Activated naive CD4-positive, alpha-beta T cell treated with anti-CD3 and anti-CD28 coated beads, Interleukin-2, amount 50 U/mL, for 24 hours (primary cell): ENCODE measurements around the gene SETX.
"Not testable (repeated sequence)": the region's sequence is repeated elsewhere in the genome, so short reads cannot be mapped to it uniquely, and the experiment has no call there.

Experiments
- H3K27ac Mint-ChIP-seq: one replicate; pipeline ENCODE4 v1.8.0; 2021; ENCODE audit warnings: mild to moderate bottlenecking, mixed read lengths
- H3K27me3 Mint-ChIP-seq: one replicate; pipeline ENCODE4 v1.8.0; 2021; ENCODE audit warnings: mixed read lengths
- H3K36me3 Mint-ChIP-seq: one replicate; pipeline ENCODE4 v1.8.0; 2021; ENCODE audit warnings: mixed read lengths
- H3K4me1 Mint-ChIP-seq: one replicate; pipeline ENCODE4 v1.8.0; 2021; ENCODE audit warnings: mixed read lengths
- H3K4me3 Mint-ChIP-seq: one replicate; pipeline ENCODE4 v1.8.0; 2021; ENCODE audit warnings: mild to moderate bottlenecking, mixed read lengths
- H3K9me3 Mint-ChIP-seq: one replicate; pipeline ENCODE4 v1.8.0; 2021; ENCODE audit warnings: mixed read lengths

The SETX gene, protein sequence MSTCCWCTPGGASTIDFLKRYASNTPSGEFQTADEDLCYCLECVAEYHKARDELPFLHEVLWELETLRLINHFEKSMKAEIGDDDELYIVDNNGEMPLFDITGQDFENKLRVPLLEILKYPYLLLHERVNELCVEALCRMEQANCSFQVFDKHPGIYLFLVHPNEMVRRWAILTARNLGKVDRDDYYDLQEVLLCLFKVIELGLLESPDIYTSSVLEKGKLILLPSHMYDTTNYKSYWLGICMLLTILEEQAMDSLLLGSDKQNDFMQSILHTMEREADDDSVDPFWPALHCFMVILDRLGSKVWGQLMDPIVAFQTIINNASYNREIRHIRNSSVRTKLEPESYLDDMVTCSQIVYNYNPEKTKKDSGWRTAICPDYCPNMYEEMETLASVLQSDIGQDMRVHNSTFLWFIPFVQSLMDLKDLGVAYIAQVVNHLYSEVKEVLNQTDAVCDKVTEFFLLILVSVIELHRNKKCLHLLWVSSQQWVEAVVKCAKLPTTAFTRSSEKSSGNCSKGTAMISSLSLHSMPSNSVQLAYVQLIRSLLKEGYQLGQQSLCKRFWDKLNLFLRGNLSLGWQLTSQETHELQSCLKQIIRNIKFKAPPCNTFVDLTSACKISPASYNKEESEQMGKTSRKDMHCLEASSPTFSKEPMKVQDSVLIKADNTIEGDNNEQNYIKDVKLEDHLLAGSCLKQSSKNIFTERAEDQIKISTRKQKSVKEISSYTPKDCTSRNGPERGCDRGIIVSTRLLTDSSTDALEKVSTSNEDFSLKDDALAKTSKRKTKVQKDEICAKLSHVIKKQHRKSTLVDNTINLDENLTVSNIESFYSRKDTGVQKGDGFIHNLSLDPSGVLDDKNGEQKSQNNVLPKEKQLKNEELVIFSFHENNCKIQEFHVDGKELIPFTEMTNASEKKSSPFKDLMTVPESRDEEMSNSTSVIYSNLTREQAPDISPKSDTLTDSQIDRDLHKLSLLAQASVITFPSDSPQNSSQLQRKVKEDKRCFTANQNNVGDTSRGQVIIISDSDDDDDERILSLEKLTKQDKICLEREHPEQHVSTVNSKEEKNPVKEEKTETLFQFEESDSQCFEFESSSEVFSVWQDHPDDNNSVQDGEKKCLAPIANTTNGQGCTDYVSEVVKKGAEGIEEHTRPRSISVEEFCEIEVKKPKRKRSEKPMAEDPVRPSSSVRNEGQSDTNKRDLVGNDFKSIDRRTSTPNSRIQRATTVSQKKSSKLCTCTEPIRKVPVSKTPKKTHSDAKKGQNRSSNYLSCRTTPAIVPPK (N-terminal part only)

DNA sequence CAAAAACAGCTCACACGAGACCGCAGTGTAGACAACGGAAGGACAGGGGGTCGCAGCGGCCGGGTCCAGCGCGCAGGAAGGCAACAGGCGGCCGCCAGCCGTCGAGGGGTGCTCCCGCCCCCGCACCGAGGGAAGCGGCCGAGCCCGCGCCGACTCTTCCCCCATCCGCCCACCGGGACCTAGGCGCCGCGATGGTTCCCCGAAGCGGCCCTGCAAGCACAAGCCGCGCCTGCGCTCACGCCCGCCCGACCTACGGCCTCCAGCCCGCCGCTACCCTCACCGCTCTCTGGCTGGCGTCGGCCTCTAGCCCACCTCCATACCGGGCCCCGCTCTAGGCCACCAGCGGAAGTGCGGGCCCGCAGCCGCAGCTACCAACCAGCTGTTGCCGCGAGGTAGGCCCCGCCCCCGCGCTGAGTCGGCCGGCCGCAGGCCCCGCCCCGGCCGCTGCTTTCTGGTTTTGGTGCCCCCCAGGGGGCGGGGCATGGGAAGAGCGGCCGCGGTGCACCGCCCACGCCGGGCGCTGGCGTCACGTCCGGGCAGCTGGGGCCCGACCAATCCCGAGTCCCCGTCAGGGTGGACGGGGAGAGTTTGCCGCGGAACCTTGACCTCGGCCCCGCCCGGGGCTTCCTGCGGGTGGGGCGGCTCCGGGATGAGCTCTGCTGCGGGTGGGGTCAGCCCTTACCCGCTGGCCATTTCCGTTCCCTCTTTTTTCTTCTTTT is at the start of gene SETX:
Gene SETX (minus strand): TSS at position 350 of the 719 bp plus-strand sequence. CDS start 5,558 bp downstream, outside the sequence.
- H3K36me3 Mint-ChIP-seq = peaks cover 15% of the 10 kb centered on the region
- H3K4me3 Mint-ChIP-seq = peak within 1 kb of the TSS; percentile 95
- H3K27me3 Mint-ChIP-seq = no peaks in the 10 kb centered on the region
- H3K27ac Mint-ChIP-seq = peak within 1 kb of the TSS; percentile 99
- H3K9me3 Mint-ChIP-seq = no peaks in the 10 kb centered on the region
- peaks cover 42% of the 10 kb centered on the region for H3K4me1 Mint-ChIP-seq

DNA sequence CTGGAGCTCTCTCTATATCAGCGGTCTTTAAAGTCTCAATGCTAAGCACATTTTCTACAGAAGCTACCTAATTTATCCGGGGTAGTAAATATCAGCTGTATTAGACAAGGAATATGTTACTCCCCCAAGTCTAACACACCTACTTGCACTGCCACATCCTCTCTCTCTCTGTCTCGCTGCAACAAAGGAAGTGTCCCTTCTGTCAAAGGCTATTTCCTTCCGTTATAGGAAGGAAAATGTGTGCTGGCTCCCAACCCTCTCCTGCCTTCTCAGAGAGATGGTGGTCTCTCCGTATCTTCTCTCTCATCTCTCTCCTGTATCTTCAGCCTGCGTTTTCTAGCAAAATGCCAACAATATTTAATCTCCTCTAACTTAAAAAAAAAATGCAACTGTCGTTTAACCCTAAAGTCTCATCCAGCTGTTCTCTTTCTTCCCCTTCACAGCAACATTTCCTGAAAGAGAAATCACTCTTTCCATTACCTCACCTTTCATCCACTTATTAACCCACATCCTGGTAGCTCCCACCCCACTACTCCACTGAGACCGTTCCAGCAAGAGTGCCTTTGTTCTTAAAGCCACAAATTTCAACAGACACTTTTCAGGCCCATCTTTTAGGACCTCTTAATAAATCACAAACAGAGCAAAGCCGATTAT is 49.6 kb upstream of the SETX start:
- H3K9me3 Mint-ChIP-seq = no peaks in the 10 kb centered on the region
- H3K36me3 Mint-ChIP-seq = peaks cover 26% of the 10 kb centered on the region
- peaks cover 54% of the 10 kb centered on the region for H3K4me1 Mint-ChIP-seq
- no peaks in the 10 kb centered on the region for H3K27me3 Mint-ChIP-seq
- peak overlapping the region; percentile 88 for H3K4me3 Mint-ChIP-seq
- H3K27ac Mint-ChIP-seq = peak overlapping the region; percentile 93

DNA sequence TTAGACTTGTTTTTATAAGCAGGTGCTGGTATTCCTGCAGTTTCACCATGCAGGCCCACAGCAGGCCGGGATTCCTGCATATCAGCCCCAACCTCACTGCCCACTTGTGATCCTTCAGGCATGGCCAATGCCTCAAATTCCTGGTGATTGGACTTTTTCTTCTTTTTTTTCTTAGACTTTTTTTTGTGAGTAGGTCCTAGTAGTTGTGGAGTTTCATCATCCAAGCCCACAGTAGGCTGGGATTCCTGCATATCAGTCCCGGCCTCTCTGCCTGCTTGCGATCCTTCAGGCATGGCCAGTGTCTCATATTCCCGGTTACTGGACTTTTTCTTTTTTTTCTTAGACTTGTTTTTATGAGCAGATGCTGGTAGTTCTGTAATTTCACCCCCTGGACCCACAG is 47.0 kb upstream of the SETX start:
- Mint-ChIP-seq H3K27me3 (no peaks in the 10 kb centered on the region), H3K4me3 (no peak overlapping the region), H3K36me3 (peaks cover 31% of the 10 kb centered on the region), H3K4me1 (peaks cover 46% of the 10 kb centered on the region), H3K27ac (no peak overlapping the region), H3K9me3 (no peaks in the 10 kb centered on the region)

DNA sequence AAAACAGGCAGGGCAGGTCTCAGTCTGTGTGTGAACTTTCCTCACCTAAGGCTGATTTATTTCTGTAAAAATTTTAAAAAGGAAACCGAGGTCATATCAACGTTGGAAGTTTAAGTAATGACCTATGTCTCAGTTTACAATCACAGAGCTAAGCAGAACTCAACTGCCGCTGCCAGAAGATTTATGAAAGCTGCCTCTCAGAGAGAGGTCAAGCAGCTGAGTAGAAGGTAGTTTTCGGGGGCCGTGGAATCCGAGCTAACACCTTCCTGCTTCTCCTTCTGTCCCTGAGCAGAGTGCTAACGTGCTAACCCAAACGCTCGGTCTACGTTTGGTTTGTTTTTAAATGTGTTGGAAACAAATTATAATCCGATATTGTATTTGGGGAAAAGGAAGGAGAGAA is 40.8 kb upstream of the SETX start:
- Mint-ChIP-seq H3K9me3 (no peaks in the 10 kb centered on the region), H3K27ac (no peak overlapping the region), H3K27me3 (no peaks in the 10 kb centered on the region), H3K4me3 (no peak overlapping the region), H3K4me1 (no peaks in the 10 kb centered on the region), H3K36me3 (peaks cover 5% of the 10 kb centered on the region)

DNA sequence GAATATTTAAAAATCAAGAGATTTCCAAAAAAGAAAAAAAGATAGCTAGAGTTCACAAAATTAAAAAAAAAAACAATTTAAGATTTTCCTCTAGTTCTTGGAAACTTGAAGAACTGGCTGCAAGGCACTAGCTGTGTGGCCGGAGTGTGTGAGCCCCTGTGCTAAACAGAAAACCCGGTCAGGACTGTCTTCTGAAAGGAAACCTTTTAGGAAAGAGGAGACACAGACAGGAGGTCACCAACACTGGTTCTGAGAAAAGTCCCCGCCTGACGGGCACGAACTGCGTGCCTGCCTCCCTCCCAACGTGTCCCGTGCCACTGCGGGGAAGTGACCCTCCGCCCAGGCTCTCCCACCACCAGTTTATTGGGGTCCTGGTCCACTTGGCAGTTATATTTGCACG is 36.7 kb upstream of the SETX start:
- Mint-ChIP-seq H3K27ac (no peak overlapping the region), H3K4me1 (no peaks in the 10 kb centered on the region), H3K27me3 (no peaks in the 10 kb centered on the region), H3K9me3 (no peaks in the 10 kb centered on the region), H3K4me3 (no peak overlapping the region), H3K36me3 (peaks cover 3% of the 10 kb centered on the region)

DNA sequence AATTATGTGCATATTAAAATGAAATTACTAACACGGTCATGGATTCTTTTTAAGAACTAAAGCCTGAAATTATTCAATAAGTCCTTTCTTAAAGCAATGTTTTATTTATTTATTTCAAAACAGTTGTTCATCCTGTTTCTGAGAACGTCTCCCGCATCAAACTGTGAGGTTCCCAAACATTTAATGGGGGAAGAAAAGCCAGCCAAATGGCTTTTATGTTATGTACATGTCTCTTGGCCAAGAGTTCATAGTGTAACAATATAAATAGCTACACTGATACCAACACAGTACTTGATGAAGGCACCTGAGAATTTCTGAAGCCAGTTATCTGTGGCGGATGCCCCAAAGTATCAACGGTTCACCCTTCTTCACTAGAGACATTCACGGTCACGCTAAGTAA is 36.2 kb upstream of the SETX start:
- peaks cover 3% of the 10 kb centered on the region for H3K36me3 Mint-ChIP-seq
- H3K27ac Mint-ChIP-seq = no peak overlapping the region
- H3K9me3 Mint-ChIP-seq = no peaks in the 10 kb centered on the region
- H3K27me3 Mint-ChIP-seq = no peaks in the 10 kb centered on the region
- H3K4me1 Mint-ChIP-seq = no peaks in the 10 kb centered on the region
- H3K4me3 Mint-ChIP-seq = no peak overlapping the region

DNA sequence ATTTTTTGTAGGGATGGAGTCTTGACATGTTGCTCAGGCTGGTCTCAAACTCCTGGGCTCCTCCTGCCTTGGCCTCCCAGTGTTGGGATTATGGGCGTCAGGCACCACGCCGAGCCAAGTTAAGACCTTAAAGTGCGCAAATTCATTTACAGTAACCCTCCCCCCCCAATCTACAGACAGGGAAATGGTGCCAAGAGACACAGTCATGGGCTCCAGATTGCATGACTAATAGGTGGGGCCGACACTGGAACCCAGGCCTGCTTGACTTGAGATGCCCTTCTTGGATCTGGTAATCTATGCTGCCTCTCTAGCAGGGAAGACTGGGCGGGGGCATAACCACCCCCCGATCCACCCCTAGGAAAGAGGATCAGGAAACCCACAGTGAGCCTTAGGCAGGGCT is 32.3 kb upstream of the SETX start:
- Mint-ChIP-seq H3K4me1 (peaks cover 24% of the 10 kb centered on the region), H3K9me3 (no peaks in the 10 kb centered on the region), H3K4me3 (no peak overlapping the region), H3K27ac (no peak overlapping the region), H3K36me3 (peaks cover 12% of the 10 kb centered on the region), H3K27me3 (no peaks in the 10 kb centered on the region)

DNA sequence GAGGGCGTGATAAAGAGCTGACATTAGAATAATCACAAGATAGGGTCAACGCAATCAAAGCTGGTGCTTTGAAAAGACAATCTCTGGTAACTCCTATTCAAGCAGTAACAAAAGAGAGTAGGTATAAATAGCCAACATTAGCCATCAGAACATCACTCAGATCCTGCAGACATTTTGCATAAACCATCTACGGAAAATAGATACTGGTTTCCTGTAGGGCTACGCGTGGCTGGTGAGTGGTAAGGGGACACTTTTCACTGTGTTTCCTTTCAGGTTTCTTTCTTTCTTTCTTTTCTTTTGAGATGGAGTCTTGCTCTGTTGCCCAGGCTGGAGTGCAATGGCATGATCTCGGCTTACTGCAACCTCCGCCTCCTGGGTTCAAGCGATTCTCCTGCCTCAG is 29.6 kb upstream of the SETX start:
- Mint-ChIP-seq H3K4me1 (peaks cover 33% of the 10 kb centered on the region), H3K27me3 (no peaks in the 10 kb centered on the region), H3K4me3 (no peak overlapping the region), H3K9me3 (no peaks in the 10 kb centered on the region), H3K27ac (no peak overlapping the region), H3K36me3 (peaks cover 10% of the 10 kb centered on the region)

DNA sequence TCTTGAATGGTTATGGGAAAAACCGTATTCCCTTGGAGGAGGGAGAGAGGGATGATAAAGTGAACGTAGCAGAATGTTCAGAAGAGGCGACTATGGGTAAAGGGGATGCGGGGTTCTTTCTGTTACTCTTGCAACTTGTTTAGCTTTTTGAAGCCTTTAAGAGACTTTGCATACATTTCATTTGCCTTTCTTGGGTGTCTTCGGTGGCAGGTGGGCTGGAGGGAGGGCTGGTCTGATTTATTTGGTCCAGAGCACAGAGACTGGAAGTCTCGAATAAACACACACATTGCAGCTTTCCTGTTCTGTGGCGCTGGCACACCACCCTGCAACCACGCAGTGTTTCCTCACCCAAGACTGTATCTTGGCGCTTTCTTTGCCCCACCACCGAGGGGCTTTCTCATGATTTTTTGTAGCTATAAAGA is 28.7 kb upstream of the SETX start:
- Mint-ChIP-seq H3K27me3 (no peaks in the 10 kb centered on the region), H3K27ac (peak overlapping the region; percentile 70), H3K4me1 (peaks cover 33% of the 10 kb centered on the region), H3K36me3 (peaks cover 9% of the 10 kb centered on the region), H3K4me3 (no peak overlapping the region), H3K9me3 (no peaks in the 10 kb centered on the region)

DNA sequence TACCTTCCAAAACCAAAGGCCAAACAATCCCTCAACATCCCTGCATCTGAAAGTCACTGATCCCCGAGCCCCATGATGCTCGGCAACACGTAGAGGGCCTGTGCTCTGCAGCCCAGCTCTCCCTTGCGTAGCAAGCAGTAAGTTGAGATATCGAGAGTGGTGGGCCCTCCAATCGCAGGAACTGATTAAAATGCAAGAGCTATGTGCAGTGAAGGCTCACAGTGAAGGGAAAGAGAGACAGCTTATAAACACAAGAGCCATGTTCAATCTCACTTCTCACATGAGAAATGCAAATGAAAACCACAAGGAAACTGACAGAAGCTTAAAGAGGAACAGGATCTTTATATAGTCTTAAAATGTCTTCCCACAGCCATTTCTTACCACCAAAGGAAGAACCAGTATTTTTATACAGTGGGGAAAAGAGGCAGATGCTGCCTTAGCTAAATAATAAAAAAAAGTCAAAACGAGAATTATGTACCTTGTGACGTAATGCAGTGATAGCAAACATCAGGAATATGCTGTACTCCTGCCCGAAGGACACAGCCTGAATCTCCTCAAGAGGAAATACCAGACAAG is 27.3 kb upstream of the SETX start:
- Mint-ChIP-seq H3K27ac (peak overlapping the region; percentile 76), H3K9me3 (no peaks in the 10 kb centered on the region), H3K4me1 (peaks cover 33% of the 10 kb centered on the region), H3K4me3 (no peak overlapping the region), H3K36me3 (peaks cover 9% of the 10 kb centered on the region), H3K27me3 (no peaks in the 10 kb centered on the region)

DNA sequence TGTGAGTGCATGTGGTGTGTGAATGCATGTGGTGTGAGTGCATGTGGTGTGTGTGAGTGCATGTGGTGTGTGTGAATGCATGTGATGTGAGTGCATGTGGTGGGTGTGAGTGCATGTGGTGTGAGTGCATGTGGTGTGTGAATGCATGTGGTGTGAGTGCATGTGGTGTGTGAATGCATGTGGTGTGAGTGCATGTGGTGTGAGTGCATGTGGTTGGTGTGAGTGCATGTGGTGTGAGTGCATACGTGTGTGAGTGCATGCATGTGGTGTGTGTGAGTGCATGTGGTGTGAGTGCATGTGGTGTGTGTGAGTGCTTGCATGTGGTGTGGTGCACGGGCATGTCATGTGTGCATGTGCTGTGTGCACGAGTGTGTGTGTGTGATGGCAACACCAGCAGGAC is 23.6 kb upstream of the SETX start:
- peaks cover 22% of the 10 kb centered on the region for H3K4me1 Mint-ChIP-seq
- H3K9me3 Mint-ChIP-seq, H3K27ac Mint-ChIP-seq, H3K4me3 Mint-ChIP-seq, H3K27me3 Mint-ChIP-seq: not testable (repeated sequence)
- H3K36me3 Mint-ChIP-seq = peaks cover 16% of the 10 kb centered on the region

DNA sequence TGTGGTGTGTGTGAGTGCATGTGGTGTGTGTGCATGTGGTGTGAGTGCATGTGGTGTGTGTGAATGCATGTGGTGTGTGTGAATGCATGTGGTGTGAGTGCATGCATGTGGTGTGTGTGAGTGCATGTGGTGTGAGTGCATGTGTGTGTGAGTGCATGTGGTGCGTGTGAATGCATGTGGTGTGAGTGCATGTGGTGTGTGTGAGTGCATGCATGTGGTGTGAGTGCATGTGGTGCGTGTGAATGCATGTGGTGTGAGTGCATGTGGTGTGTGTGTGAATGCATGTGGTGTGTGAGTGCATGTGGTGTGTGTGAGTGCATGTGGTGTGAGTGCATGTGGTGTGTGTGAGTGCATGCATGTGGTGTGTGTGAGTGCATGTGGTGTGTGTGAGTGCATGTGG is 23.0 kb upstream of the SETX start:
- H3K27ac Mint-ChIP-seq, H3K9me3 Mint-ChIP-seq, H3K4me3 Mint-ChIP-seq, H3K27me3 Mint-ChIP-seq: not testable (repeated sequence)
- peaks cover 21% of the 10 kb centered on the region for H3K4me1 Mint-ChIP-seq
- H3K36me3 Mint-ChIP-seq = peaks cover 13% of the 10 kb centered on the region

DNA sequence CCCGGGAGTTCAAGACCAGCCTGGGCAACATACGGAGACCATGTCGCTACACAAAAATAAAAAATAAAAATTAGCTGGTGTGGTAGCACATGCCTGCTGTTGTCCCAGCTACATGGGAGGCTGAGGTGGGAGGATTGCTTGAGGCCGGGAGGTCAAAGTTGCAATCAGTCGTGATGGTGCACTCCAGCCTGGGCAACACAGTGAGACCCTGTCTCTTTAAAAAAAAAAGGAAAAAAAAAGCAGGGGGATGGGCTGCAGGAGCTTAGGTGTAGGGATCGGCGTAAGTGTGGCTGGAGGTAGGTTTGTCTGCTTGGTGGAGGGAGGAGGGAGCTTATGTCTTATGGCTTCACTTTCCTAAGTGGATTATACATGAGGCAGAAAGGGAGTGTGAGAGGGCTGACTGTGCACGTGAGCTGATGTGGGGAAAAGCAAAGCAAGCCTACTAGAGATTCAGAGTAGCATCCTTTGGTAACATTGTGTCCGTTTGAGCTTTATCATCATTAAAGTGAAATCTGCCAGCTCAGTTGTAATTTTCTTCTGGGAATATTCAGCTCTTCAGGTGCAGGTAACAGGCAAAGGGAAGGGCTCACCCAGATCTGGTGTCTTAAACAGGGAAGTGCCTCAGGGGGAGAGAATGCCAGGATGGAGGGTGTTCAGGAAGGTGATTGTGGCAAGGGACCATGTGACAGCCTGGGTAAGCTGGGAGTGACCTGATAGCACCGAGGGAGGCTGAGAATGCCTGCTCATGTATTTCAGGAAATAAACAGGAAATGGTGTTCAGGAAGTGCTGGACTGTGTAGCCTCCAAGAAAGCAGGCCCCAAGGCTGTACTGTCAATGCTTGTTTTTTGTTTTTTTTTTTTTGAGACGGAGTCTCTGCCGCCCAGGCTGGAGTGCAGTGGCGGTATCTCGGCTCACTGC is 17.6 kb upstream of the SETX start:
- Mint-ChIP-seq H3K9me3 (no peaks in the 10 kb centered on the region), H3K4me1 (peaks cover 15% of the 10 kb centered on the region), H3K27me3 (no peaks in the 10 kb centered on the region), H3K36me3 (peaks cover 20% of the 10 kb centered on the region), H3K27ac (peak overlapping the region; percentile 69), H3K4me3 (peak overlapping the region; percentile 38)
